Bone marrow (tissue), 2 donors: ENCODE data around the gene EFR3B.

ENCODE experiments used
- DNase-seq, 2 donors: peaks; one replicate each; lab custom pipeline; 2025; lab: John Stamatoyannopoulos, UW

Gene EFR3B

DNA sequence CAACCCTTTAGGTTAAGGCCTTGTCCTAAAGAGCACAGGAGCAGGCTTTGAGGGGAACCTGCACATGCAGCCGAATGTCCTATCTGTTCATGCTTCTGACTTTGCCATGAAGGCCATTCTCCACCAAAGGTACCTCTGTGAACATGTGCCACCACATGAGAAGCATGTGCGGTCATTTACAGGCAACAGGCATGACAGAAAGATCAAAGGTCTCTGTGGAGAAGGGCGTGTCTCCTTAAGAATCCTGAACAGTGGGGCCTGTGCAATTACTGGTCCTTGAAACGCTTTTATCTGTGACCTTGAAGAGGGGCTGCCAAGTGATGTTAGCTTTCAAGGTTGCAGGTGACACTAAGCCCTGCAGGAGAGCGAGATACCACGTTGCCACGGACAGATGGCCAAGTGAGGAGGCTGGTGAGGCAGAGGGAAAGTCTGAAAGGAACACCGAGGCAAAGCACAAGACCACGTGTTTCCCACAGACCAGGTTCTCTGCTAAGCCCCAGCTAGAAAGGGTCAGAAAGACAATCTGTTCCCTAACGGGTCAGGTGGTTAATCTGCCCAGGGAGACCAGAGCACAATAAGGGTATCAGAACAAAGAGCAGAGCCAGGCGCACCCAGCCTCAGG, 146.0 kb downstream of the EFR3B start:
- no peak for DNase-seq

DNA sequence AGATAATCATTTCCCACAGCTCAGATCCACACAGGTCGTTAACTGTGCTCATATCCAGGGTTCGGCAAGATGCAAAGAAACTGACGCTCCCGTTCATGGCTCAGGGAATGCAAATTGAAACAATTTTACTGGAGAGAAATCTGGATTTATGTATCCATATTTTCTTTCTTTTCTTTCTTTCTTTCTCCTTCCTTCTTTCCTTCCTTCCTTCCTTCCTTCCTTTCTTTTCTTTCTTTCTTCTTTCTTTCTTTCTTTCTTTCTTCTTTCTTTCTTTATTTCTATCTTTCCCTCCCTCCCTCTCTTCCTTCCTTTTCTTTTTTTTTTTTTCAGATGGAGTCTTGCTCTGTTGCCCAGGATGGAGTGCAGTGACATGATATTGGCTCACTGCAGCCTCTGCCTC, 146.5 kb downstream of the EFR3B start:
- no peak for DNase-seq

DNA sequence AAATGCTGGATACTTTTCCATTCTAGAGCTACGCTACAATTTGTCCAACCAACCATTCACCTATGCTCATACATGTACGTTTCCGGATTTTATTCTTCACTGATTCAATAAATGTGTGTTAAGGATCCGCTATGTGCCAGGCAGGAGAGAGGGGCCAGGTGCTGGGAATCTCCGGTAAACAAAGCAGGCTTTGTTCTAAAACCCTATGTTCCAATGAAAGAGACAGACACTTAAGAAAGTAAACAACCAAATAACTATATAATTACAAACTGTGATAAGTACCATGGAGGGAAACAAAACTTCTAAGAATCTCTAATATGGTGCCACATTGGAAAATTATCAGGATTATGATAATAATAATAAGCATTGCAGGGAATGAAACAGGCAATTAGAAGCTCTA, 148.7 kb downstream of the EFR3B start:
- DNase-seq: no peak

DNA sequence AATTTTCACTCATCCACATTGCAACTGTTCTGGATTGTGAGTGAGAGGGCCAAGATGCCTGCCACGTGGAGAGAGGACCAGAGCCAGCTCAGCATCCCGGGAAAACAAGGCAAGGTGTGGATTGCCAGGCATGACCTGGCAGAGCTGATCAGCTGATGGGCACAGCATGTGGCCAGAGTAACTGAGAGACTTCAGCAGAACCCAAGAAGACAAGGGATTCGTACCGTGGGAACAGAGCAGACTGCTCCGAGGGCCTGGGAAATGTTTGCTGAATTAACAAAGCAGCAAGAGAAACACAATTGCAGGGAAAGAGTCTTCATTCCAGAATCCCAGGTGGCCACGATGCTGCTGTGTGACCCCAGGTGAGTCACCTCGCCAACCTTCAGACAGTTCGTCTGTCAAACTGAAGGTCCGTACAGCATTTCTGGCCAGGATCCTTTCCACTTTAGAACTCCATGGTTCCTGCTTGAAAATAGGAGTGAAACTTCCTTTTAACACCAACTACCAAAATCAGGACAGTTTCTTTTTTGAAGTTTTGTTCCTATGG, 152.8 kb downstream of the EFR3B start:
- no peak for DNase-seq

DNA sequence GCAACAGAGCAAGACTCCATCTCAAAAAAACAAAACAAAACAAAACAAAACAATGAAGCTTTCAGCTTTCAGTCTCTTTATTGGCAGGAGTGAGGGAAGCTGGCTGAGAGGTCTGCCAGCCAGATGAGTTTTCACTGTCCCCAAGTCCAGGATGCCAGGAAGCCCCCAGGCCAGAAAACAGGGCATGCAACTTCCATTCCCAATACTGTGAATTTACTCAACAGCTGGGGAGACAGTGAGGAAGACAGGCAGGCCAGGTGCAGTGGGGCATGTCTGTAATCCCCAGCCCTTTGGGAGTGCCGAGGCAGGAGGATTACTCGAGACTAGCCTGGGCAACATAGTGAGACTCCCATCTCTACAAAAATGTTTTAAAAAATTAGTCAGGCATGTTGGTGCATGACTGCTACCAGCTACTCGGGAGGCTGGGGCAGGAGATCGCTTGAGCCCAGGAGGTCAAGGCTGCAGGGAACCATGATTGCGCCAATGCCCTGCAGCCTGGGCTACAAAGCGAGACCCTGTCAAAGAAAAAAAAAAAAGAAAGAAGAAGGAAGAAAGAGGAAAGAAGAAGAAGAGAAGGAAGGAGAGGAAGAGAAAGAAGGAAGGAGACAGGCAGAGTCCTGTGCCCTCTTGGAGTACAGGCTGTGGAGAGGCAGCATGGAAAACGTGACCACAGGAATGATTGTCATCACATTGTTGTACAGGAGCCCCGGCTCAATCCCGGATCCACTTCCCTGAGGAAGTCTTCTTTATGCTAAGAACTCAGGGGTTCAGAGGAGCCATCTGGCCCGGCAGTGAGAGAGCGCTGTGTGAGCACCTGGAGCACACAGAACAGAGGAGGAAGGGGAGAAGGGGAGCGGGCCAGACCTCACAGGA, 155.7 kb downstream of the EFR3B start:
- DNase-seq: no peak

- DNase-seq: no peak
Observed at GRCh38 chr2:25198209-25198525, 156.3 kb downstream of the EFR3B start.

DNA sequence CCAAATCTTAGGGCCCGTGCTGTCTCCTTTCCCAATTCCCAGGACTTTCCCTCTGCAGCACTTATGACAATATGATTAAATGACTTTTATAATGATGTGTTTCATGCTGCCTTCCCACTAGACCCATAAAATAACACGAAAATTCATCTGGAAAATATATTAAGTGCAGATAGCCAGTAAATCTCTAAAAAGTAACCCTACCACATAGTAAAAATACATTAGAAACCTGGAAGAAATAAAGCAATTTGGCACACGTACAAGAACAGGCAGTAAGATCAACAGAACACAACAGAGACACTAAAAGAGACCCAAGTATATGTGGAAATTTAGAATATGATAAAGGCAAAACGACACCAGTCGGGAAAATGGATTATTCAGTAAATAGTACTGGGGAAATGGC, 156.7 kb downstream of the EFR3B start:
- no peak for DNase-seq

- no peak for DNase-seq
Observed at GRCh38 chr2:25201265-25201664, 159.4 kb downstream of the EFR3B start.

GRCh38 chr2:25201794-25202193, 159.9 kb downstream of the EFR3B start:
- no peak for DNase-seq

DNA sequence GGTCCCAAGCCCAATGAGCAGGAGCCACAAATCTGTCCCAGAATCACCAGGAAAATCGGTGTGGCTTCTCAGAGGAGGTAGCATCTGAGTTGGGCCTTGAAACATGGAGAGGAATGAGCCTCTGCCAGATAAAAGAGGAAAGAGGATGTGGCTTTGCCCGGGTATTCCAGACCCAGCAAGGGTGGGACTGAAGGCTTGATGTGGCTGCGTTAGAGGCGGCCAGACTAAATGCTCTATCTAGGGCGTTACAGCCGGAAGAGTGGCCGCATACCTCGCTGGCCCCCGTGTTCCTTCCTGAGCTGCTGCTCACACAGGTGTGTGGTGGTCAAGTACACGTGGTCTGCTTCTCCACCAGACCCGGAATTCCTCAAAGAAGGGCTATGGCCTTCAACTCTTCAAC, 160.4 kb downstream of the EFR3B start:
- no peak for DNase-seq

DNA sequence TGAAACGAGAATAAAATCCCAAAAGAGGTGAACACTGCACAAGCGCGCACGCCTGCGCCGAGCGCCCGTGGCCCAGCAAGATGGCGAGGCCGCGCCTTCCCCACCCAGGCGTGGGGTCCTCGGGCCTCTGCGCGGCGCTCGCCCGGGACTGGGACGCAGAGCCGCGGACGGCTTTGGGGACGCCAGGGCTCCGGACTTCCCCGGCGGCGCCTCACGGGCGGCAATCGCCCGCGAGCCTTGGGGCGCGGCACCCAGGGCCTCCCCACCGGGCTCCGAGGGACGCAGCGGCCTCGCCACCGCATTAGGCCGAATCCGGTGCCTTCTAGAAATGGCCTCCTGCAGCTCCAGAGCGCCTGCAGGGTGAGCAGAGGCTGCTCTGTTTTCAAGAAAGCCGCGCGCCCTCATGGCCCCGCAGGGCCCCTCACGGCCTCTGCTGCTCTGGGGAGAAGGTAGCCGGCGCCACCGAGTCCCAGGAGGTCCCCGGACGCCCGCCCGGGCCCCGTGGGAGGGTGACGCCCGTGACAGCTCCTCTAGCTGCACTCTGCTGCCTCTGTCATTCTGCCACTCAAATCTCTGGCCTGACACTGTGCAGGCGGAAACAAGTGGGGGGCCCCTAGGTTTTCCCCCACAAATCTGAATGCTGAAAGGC, 162.4 kb downstream of the EFR3B start:
- DNase-seq: no peak

DNA sequence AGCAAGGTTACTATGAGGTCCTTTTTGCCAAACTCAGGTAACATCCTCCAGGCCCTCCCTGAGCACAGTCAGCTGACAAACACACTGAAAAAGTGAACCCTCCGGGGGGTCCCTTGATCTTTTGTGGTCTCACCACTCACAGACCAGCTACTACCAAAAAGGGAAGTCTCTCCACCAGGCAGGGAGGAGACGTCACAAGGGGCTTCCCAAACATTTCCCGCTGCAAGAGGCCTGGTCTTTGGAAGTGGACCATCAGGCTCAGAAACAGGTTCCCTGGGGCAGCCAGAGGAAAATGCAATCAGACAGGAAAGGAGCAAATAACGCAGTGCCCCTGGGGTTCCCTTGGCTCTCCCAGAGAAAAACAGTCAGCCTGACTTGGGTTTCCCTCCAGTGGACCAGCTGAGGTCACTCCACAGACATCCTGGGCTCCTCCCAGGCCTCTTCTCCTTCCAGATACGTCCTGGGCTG, 165.2 kb downstream of the EFR3B start:
- no peak for DNase-seq
